HG02884 (cell line): Measurements from ENCODE around the gene ZSCAN5A.
"Not testable (repeated sequence)": the region's sequence is repeated elsewhere in the genome, so short reads cannot be mapped to it uniquely, and the experiment has no call there.

ENCODE experiments used
- ATAC-seq: cut with Tn5 transposase; IDR thresholded peaks from one replicate; pipeline ENCODE4 v1.9.1; 2021; ENCODE audit warnings: mild to moderate bottlenecking, moderate library complexity; ENCODE audit not compliant: unreplicated experiment

Gene ZSCAN5A

DNA sequence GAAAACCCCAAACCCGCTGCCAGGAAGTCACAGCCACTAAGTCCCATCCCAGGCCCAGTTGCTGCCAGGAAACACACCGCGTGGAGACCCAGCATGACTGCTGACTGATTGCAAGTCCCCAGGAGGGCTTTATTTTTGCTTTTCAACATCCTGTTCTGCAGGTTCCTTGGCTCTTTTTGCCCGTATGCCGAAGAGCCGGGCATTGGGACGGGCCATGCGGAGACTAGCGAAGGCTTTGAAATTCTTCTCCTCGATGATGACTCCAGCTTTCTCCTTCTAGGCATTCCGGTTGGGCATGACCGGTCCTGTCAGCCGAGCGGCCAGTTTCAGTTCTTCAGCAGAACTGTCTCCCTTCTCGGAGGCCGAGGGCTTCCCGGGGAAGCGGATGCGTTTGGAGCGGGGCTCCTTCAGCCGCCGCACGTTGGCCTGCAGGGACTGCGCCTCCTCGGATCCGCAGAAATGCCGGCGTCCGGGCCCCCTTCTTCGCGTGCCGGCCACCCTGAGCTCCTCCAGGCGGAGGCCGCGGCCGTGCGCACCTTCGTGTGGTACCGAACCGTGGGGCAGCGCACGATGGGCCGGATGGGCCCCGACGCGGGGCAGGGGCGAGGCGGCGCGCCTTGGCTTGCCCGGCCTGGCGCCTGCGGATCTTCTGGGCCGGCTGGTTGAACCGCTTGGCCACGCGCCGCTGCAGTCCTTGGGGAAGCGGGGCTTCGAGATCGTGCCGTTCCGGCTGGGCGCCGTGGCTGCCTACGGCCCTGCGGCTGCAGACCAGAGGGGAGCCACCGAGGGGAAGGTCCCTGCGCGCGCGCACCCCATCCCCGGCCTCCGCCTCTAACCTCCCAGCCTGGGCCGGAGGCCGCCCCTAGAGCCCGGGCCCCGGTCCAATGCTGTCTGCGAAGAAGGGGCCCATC, 97.3 kb downstream of the ZSCAN5A start:
- no peak for ATAC-seq

DNA sequence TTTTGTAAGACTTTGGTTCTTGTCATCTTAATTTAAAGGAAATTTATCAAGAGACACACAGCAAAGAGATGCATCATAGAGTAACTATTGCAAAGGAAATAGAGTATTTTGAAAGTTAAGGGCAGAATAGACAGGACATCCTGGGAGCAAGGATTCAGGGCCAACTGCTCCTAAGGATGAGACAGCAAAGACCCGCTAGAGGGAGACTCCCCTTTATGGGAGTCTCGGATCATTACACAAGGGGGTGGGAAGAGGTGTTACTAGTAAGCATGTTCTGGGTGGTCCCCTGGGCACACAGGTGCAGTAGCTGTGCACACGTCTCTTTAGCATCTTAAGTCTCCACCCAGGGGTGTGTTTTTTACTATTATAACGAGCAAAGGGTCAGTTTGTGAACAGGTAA, 102.9 kb downstream of the ZSCAN5A start:
- ATAC-seq = no peak

DNA sequence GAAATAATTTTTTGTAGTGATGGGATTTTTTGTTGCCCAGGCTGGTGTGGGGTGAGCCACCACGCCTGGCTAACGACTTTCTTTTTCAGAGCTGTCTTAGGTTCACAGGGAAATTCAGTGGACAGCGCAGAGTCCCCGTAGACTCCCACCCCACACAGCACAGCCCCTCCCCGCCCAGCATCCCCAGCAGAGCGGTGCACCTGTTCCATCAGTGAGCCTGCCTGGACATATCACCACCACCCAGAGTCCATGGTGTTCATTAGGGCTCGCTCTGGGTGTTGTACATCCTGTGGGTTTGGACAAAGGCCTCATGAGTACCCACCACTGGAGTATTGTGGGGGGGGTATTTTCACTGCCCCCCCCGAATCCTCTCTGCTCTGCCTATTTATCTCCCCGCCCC, 104.6 kb downstream of the ZSCAN5A start:
- not testable (repeated sequence) for ATAC-seq

DNA sequence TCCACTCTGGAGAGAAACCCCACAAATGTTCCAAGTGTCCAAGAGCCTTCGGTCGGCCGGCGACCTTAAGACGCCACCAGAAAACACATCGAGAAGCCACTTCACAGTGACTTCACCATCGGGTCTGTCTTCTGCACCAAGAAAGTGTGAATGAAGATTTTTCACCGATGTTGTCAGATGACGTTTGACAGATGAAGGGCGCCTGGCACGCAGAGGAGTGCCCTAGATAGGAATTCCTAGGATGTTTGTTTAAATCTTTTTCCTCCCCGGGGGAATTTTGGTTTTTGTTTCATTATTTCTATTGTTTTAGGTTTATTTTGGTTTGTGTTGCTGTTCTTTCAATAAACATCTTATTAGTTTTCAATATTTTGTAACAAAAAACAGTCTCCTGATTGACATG, 105.5 kb downstream of the ZSCAN5A start:
- no peak for ATAC-seq

DNA sequence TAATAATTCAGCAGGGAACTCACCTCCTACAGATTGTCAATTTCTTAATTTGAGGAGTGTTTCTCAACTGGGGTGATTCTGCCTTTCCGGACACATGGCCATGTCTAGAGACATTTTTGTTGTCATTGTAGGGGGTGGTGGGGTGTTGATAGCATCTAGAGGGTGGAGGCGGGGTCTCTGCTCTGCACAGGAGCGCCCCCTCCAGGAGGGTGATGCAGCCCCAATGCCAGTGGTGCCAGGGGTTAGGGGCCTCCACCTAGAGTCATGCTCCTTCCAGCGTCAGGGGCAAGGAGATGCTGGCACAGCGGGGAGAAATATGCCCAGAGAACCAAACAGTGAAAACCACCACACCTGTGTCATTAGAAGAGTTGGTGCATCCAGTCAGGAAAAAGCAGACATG, 107.1 kb downstream of the ZSCAN5A start:
- ATAC-seq = not testable (repeated sequence)

DNA sequence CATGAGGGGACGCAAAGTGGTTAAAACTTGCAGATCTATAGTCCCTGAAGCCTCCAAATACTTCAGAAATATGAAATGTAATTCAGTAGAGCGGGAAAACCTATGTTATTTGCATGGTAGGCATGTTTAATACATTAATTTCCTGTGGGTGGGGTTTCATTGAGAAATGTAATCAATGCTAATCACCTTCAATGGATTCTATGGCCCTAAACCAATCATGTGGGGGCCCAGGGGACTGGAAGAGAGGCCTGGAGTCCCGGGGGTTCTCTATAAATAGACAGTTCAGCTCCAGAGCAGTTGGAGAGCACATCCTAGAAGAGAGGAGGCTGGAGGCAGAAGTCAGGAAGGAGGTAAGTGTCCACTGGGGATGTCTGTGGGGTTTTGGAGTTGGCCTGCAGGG, 112.7 kb downstream of the ZSCAN5A start, which contains the start of gene ZSCAN5C:
Gene ZSCAN5C, plus strand, starts transcription at position 301 of the 400 bp plus-strand sequence. CDS start 3,641 bp downstream, outside the sequence.
- no peak for ATAC-seq

DNA sequence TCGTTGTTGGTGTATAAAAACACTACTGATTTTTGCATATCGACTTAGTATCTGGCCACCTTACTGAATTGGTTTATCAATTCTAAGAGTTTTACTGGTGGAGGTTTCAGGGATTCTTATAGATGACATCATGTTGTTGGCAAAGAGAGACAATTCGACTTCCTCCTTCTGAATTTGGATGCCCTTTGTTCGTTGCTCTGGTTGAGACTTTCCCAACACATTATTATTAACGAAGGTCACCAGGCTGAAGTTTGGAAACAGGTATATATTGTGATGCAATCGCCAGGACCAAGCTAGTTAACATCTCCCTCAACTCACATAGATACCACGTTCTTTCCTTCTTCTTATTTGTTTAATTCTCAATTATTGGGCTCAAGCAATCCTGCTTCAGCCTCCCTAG, 115.0 kb downstream of the ZSCAN5A start:
- ATAC-seq = no peak

DNA sequence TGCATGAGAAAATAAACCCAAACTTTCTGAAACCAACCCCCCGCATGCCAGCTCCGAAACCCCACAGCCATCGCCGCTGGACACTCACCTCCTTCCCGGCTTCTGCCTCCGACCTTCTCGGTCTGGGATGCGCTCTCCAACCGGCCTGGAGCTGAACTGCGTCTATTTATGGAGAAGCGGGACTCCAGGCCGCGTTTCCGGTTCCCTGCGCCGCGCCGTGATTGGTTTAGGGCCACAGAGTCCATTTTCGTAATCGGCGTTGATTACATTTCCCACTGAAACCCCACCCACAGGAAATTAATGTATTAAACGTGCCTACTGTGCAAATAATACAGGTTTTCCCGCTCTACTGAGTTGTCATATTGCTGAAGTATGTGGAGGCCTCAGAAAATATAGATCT, 117.0 kb downstream of the ZSCAN5A start, which contains the start of gene ZSCAN5B:
Gene ZSCAN5B, minus strand, starts transcription at position 138 of the 400 bp plus-strand sequence. CDS start 4,731 bp downstream, outside the sequence.
- ATAC-seq = not testable (repeated sequence)

DNA sequence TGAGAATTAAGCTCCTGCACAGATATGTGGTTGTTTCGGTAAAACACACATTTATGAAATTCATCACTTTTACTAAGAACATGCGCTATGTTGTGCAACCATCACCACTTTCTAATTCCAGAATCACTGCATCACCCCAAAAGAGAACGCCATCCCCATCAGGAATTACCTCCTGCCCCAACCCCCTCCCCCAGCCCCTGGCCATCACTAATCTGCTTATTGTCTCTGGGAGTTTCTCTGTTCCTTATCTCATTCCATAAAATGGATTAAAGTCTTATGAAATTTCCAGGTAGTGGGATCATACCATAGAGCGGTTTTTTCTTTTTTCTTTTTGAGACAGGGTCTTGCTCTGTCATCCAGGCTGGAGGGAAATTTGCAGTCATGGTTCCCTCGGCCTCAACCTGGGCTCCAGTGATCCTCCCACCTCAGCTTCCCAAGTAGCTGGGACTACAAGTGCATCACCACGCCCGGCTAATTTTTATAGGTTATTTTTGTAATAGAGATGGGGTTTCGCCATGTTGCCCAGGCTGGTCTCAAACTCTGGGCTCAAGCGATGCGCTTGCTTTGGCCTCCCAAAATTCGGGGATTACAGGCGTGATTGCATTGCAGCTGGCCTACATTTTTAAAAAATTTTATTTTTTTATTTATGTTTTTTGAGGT, 120.5 kb downstream of the ZSCAN5A start:
- ATAC-seq = no peak

DNA sequence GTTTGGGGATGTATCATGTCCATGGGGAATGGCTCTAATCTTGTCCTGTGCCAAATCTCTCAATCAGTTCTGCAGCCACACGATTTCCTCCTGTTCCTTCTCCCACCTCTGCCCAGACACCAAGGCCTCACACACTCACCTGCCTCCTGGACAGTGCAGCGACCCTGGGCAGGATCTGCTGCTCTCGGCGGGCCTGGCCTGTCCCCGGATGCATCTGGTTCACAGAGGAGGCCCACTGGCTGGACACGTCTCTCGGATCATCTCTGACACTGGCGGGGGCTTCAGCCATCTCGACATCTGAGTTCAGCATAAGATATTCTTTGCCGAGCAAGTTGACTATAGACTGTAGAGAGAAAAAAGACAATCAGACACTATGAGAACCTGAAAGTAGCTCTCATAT, 122.9 kb downstream of the ZSCAN5A start:
- ATAC-seq = no peak

DNA sequence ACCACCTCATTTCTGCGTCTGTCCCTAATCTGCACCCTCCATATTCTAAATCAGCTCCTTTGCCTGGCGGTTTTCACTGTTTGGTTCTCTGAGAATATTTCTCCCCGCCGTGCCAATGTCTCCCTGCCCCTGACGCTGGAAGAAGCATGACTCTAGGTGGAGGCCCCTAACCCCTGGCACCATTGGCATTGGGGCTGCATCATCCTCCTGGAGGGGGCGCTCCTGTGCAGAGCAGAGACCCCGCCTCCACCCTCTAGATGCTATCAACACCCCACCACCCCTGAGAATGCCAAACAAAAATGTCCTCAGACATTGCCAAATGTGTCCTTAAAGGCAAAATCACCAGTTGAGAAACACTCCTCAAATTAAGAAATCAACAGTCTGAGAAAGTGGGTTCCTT, 123.5 kb downstream of the ZSCAN5A start:
- no peak for ATAC-seq

DNA sequence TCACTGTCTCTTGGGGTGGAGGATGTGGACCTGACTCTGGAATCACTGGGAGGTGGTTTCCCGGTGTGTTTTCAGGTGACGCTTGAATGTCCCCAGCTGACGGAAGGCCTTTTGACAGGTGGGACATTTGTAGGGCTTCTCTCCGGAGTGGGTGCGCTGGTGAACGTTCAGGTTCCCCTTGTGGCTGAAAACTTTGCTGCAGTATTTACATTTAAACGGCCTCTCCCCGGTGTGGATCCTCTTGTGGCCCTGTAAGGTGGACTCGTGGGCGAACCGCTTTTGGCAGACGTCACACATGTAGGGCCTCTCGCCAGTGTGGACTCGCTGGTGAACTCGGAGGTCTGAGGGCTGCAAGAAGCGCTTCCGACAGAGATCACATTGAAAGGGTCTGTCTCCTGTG, 124.9 kb downstream of the ZSCAN5A start:
- ATAC-seq = no peak

DNA sequence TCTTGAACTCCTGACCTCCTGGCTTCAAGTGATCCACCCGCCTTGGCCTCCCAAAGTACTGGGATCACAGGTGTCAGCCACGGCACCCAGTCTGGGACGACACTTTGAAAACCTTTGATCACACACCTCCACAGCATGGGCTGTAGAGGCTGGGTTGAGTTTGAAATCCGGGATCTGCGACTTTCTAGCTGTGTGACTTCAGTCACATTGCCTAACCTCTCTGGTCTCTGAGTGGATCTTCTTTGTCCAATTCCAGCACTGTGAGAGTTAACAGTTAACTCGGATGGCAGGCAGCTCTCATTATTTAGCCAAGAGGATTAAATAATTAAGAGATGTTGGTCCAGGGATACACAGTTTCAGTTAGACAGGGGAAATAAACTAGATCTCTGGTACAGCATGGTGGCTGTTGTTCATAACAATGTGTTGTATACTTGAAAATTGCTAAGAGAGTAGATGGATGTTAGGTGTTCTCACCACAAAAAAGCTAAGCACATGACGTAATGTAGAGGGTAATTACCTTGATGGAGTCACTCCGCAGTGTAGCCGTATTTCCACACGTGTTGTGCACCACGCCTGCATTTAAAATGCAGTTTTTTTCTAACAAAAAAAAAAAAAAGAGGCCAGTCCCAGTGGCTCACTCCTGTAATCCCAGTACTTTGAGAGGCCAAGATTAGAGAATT, 136.9 kb downstream of the ZSCAN5A start:
- ATAC-seq = no peak

DNA sequence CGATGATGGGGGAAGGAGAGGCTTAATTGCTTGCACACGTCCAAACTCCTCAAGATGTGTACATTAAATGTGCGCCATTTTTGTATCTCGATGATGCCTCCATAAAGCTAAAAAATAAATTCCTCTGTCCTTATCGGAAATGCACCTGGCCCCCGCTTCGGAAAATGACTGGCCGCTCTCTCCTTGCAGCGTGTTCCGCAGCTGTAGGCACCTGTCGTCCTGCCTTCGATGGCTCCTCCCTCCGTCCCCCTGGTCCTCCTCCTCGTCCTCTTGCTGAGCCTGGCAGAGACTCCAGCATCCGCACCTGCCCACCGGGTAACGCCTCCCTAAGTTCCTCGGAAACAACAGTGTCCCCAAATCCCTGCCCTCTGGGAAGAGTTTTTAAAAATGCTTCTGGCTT, 137.8 kb downstream of the ZSCAN5A start:
- ATAC-seq = no peak

DNA sequence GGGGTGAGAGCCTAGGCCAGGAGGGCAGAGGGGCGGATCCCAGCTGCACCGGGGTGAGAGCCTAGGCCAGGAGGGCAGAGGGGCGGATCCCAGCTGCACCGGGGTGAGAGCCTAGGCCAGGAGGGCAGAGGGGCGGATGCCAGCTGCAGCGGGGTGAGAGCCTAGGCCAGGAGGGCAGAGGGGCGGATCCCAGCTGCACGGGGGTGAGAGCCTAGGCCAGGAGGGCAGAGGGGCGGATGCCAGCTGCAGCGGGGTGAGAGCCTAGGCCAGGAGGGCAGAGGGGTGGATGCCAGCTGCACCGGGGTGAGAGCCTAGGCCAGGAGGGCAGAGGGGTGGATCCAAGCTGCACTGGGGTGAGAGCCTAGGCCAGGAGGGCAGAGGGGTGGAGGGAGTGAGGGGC, 138.3 kb downstream of the ZSCAN5A start:
- ATAC-seq = not testable (repeated sequence)

DNA sequence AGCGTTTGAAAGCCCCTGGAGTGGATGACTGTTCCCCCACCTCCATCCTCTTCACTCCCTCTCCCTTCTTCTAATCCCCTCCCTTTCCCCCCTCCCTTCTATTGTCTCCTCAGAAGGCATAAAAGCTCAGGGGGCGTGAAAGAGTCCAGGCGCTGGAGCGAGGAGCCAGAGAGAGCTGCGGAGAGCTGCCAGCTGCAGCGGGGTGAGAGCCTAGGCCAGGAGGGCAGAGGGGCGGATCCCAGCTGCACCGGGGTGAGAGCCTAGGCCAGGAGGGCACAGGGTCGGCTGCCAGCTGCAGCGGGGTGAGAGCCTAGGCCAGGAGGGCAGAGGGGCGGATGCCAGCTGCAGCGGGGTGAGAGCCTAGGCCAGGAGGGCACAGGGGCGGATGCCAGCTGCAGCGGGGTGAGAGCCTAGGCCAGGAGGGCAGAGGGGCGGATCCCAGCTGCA, 138.8 kb downstream of the ZSCAN5A start, which contains the start of gene GALP:
Gene GALP, plus strand, starts transcription at position 148 of the 447 bp plus-strand sequence. CDS start 1,101 bp downstream, outside the sequence.
- ATAC-seq = not testable (repeated sequence)

DNA sequence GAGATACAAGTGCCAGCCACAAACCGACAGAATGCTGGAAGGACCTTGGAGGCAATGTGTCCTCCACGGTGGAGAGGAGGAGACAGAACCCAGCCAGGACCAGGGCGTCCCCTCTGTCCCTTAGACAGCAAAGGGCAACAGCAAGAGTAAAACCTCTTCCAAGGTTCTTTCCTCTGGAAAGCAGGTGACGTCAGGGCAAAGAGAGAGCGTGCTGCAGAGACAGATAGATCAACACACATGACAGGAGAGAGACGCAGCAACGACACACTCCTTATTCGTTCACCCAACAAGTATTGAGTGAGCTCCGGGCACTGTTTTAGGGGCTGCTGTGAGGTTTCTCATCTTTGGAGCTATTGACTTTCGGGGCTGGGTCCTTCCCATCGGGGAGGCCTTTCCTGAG, 140.1 kb downstream of the ZSCAN5A start:
- no peak for ATAC-seq

DNA sequence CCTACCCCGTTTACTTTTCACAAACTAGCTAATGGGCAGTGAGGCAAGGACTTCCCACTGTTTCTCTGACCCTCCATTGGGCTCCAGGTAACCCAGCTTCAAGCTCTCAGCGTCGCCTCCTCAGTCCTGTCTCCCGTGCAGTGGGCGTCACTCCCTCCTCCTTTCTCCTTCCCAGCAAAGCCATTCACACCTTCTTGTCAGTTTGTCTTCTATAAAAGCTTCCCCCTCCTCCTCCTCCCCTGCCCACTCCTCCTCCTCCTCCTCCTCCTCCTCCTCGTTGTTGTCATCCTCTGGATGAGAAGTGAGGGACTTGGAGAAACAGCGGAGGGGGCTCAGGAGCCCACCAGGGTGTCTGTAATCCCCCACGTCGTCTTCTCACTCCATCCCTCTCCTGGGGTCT, 140.6 kb downstream of the ZSCAN5A start:
- no peak for ATAC-seq
